ENCODE results near the gene GPRC5C. TPM values are rescaled to one million over a fixed set of nuclear protein-coding genes. Genes with fewer than 3 reads are reported as not detected.

The GPRC5C gene
- total RNA-seq, 1 experiment from 2014 or later: 15.5 TPM

DNA sequence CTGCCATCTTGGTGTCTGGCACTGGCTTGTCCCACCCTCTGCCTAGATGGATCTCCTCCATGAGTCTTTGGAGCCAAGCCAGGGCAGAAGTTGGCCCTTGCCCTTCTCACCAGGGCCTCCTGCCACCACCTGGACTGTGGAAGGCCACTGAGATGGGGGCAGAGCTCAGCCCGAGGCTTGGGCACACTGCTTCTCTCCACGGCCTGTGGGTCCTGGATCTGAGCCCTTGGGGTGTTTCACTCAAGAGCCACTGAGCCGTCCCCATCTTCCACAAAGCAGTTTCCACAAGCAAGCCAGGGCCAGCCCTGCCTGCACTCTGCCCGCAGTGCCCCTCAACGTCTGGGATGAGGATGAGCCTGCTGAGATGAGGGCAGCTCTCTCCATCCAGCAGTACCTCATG, 17.9 kb downstream of the GPRC5C start:
- H4K5ac ChIP-seq (ENCODE audit: insufficient read length, low read depth, low read length): no peak overlapping the region
- no peaks in the 10 kb centered on the region for H3K79me1 ChIP-seq (ENCODE audit: insufficient read depth, low read depth, low read length, poor library complexity, severe bottlenecking)
- H2BK120ac ChIP-seq (ENCODE audit: low read depth, low read length, poor library complexity, severe bottlenecking): no peak overlapping the region
- H3K27ac ChIP-seq (ENCODE audit: insufficient read length, low read depth, low read length): no peak overlapping the region
- no peak overlapping the region for H2BK12ac ChIP-seq (ENCODE audit: insufficient read length, low read depth, low read length)
- peaks cover 7% of the 10 kb centered on the region for H3K23me2 ChIP-seq (ENCODE audit: insufficient read length, low read depth, low read length, poor library complexity, severe bottlenecking)
- H2BK15ac ChIP-seq (ENCODE audit: low read depth, low read length): no peak overlapping the region
- no peak overlapping the region for H2BK5ac ChIP-seq (ENCODE audit: insufficient read length, low read length)
- H3K27me3 Mint-ChIP-seq (ENCODE audit: low read depth): peaks cover 45% of the 10 kb centered on the region
- no peaks in the 10 kb centered on the region for H3K9me3 Mint-ChIP-seq
- peaks cover 0 to 14% (median 2%) of the 10 kb centered on the region in 3 experiments; a peak in 2 of 7 replicates for H3K36me3 Mint-ChIP-seq (ENCODE audit: insufficient read depth in 1 of 3, low read depth in 3 of 3)
- H3K79me2 ChIP-seq (ENCODE audit: insufficient read depth, low read length): no peaks in the 10 kb centered on the region
- no peak for DNase-seq
- no peak overlapping the region for H4K8ac ChIP-seq (replicated peaks; ENCODE audit: insufficient read length, low read depth, low read length)
- peaks cover 11% of the 10 kb centered on the region; the same call in 1 of the 2 replicates for H3K27me3 ChIP-seq (ENCODE audit: insufficient read depth, low read length)
- H4K20me1 ChIP-seq (ENCODE audit: control insufficient read depth, insufficient read depth, insufficient read length): no peaks in the 10 kb centered on the region
- no CpG with 5 or more reads among the region's 5 CpGs for WGBS (ENCODE audit: extremely low coverage, insufficient read length, low lambda C conversion rate)
- no peak overlapping the region for H3K27ac Mint-ChIP-seq
- TF ChIP-seq, protein P1, sequence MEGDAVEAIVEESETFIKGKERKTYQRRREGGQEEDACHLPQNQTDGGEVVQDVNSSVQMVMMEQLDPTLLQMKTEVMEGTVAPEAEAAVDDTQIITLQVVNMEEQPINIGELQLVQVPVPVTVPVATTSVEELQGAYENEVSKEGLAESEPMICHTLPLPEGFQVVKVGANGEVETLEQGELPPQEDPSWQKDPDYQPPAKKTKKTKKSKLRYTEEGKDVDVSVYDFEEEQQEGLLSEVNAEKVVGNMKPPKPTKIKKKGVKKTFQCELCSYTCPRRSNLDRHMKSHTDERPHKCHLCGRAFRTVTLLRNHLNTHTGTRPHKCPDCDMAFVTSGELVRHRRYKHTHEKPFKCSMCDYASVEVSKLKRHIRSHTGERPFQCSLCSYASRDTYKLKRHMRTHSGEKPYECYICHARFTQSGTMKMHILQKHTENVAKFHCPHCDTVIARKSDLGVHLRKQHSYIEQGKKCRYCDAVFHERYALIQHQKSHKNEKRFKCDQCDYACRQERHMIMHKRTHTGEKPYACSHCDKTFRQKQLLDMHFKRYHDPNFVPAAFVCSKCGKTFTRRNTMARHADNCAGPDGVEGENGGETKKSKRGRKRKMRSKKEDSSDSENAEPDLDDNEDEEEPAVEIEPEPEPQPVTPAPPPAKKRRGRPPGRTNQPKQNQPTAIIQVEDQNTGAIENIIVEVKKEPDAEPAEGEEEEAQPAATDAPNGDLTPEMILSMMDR (conservative IDR thresholded peaks at IDR 0.05): no peak
- H3K4me2 ChIP-seq (ENCODE audit: insufficient read depth, insufficient read length, low read length): no peak overlapping the region
- no peak overlapping the region for H2AFZ ChIP-seq (ENCODE audit: low read length)
- no peak overlapping the region for H3K56ac ChIP-seq (ENCODE audit: insufficient read length, low read depth, low read length)
- no peak overlapping the region for H3K9ac ChIP-seq (ENCODE audit: extremely low read depth, insufficient read length, low read length)
- H3K18ac ChIP-seq (ENCODE audit: insufficient read length, low read depth, low read length): no peak overlapping the region
- H4K91ac ChIP-seq (ENCODE audit: insufficient read length, low read depth, low read length): no peak overlapping the region
- H3K4ac ChIP-seq (ENCODE audit: low read depth, low read length): no peak overlapping the region
- H3K14ac ChIP-seq (ENCODE audit: insufficient read depth, low read length): no peak overlapping the region
- H3T11ph ChIP-seq (ENCODE audit: low read length): no peak overlapping the region
- H3K9me3 ChIP-seq (ENCODE audit: control insufficient read depth, low read depth, low read length): no peaks in the 10 kb centered on the region
- H3K4me1 ChIP-seq (ENCODE audit: insufficient read depth, low read length): peaks cover 6% of the 10 kb centered on the region; the same call in 1 of the 2 replicates
- H2BK20ac ChIP-seq (ENCODE audit: low read depth, low read length, poor library complexity, severe bottlenecking): no peak overlapping the region
- no peak overlapping the region for H3K23ac ChIP-seq (ENCODE audit: insufficient read length, low read depth, low read length)
- H2AK5ac ChIP-seq (ENCODE audit: insufficient read length, low read length): no peak overlapping the region
- H3K4me3 Mint-ChIP-seq: no peak overlapping the region
- H3K4me1 Mint-ChIP-seq: peaks cover 21 to 31% of the 10 kb centered on the region in 2 experiments

All from H9 (cell line).